SK-N-SH treated with all-trans-retinoic acid at 6 μM for 48 hours (cell line): ENCODE data around the gene STIP1.
"Not testable (repeated sequence)": the region's sequence is repeated elsewhere in the genome, so short reads cannot be mapped to it uniquely, and the experiment has no call there.

Source experiments
- ATAC-seq: fragments of 200-7000 bp; cut with Tn5 transposase; 3 replicates; pipeline ENCODE4 v1.9.1; 2020; ENCODE audit warnings: mild to moderate bottlenecking, moderate library complexity
- ARNTL ChIP-seq: fragments of 450-650 bp; formaldehyde crosslinking; IDR thresholded peaks from 2 replicates; pipeline ENCODE4 v1.5.0; 2020; ENCODE audit warnings: low read depth, mild to moderate bottlenecking, moderate library complexity, borderline replicate concordance
- BACH2 ChIP-seq: fragments of 250-450 bp; sonication (Bioruptor Pico); IDR thresholded peaks from 2 replicates; pipeline ENCODE4 v1.9.0; 2021; ENCODE audit warnings: mild to moderate bottlenecking, borderline replicate concordance
- GLIS3 ChIP-seq: fragments of 250-450 bp; sonication (Bioruptor Pico); IDR thresholded peaks from 2 replicates; pipeline ENCODE4 v1.5.0; 2020; ENCODE audit warnings: mild to moderate bottlenecking, moderate library complexity
- RARB ChIP-seq: fragments of 250-450 bp; sonication (Bioruptor Pico); IDR thresholded peaks from 2 replicates; pipeline ENCODE4 v1.8.0; 2021; ENCODE audit warnings: mild to moderate bottlenecking, moderate library complexity
- TOX ChIP-seq: fragments of 250-450 bp; sonication (Bioruptor Pico); IDR thresholded peaks from 2 replicates; pipeline ENCODE4 v1.8.0; 2021; ENCODE audit warnings: mild to moderate bottlenecking, moderate library complexity, borderline replicate concordance
- ZFP3 ChIP-seq: fragments of 250-450 bp; sonication (Bioruptor Pico); IDR thresholded peaks from 2 replicates; pipeline ENCODE4 v1.5.0; 2020; ENCODE audit warnings: mild to moderate bottlenecking, moderate library complexity
- ZFP30 ChIP-seq: fragments of 450-650 bp; formaldehyde crosslinking; IDR thresholded peaks from 2 replicates; pipeline ENCODE4 v1.5.0; 2022; ENCODE audit warnings: mild to moderate bottlenecking, moderate library complexity
- ZNF565 ChIP-seq: fragments of 450-650 bp; formaldehyde crosslinking; conservative IDR thresholded peaks from 2 replicates; pipeline ENCODE4 v1.5.0; 2020; ENCODE audit warnings: low read depth, mild to moderate bottlenecking, moderate library complexity
- ZNF70 ChIP-seq: fragments of 450-650 bp; formaldehyde crosslinking; IDR thresholded peaks from 2 replicates; pipeline ENCODE4 v1.5.0; 2020; ENCODE audit warnings: mild to moderate bottlenecking, moderate library complexity
- ZNF8 ChIP-seq: fragments of 450-650 bp; formaldehyde crosslinking; IDR thresholded peaks from 2 replicates; pipeline ENCODE4 v1.5.0; 2020; ENCODE audit warnings: mild to moderate bottlenecking, moderate library complexity
- TF ChIP-seq, protein P1 (sequence below): fragments of 250-450 bp; sonication (Bioruptor Pico); IDR thresholded peaks from 2 replicates; pipeline ENCODE4 v1.8.0; 2021; ENCODE audit warnings: low read depth, mild to moderate bottlenecking, moderate library complexity, borderline replicate concordance
- TF ChIP-seq, protein P2 (sequence below): fragments of 250-450 bp; sonication (Bioruptor Pico); IDR thresholded peaks from 2 replicates; pipeline ENCODE4 v1.8.0; 2020; ENCODE audit warnings: mild to moderate bottlenecking, moderate library complexity, borderline replicate concordance
- TF ChIP-seq, protein P3 (sequence below): fragments of 250-450 bp; sonication (Bioruptor Pico); IDR thresholded peaks from 2 replicates; pipeline ENCODE4 v1.5.0; 2020; ENCODE audit warnings: mild to moderate bottlenecking, moderate library complexity
- TF ChIP-seq, protein P4 (sequence below): fragments of 250-450 bp; sonication (Bioruptor Pico); IDR thresholded peaks from 2 replicates; pipeline ENCODE4 v1.5.1; 2020; ENCODE audit warnings: low read depth, mild to moderate bottlenecking, moderate library complexity

Gene STIP1

DNA sequence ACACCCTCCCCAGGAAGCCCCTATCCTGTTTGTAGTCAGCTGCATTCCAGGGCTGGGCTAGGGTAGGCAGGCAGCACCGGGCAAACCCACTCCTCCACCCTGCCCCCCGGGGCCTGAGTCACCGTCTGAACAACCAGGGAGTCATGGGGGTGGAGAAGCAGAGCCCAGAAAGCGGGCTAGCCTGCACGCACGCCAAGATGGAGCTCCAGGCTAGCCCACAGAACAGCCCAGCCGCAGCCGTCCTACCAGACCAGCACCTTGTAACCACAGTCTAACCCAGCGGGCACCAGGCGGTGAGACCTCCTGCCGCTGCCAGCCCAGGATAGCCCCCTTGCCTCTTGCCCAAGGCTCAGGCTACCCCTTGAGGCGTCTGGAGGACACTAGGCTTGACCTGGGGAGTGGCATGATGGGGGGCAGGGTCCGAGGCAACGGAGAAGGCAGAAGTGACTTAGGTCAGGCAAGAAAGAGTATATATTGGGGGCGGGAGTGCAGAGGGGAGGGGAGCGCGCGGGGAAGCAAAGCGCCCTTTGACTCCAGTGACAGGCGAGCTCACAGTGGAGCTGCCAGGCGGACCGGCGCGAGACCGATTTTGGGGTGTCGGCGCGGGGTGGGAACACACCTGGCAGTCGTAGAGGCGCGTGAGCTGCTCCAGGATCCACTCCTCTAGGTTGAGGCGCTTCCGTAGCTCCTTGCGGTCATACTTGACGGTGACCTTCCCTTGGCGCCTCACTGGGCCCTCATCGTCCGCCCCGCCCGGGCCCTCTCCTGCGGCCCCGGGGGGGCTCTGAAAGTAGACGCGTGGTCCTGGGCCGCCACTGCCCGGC is 60.0 kb downstream of the STIP1 start:
- TF ChIP-seq, protein P1, sequence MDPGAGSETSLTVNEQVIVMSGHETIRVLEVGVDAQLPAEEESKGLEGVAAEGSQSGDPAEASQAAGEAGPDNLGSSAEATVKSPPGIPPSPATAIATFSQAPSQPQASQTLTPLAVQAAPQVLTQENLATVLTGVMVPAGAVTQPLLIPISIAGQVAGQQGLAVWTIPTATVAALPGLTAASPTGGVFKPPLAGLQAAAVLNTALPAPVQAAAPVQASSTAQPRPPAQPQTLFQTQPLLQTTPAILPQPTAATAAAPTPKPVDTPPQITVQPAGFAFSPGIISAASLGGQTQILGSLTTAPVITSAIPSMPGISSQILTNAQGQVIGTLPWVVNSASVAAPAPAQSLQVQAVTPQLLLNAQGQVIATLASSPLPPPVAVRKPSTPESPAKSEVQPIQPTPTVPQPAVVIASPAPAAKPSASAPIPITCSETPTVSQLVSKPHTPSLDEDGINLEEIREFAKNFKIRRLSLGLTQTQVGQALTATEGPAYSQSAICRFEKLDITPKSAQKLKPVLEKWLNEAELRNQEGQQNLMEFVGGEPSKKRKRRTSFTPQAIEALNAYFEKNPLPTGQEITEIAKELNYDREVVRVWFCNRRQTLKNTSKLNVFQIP (CRISPR knock-in tag), result no peak
- TF ChIP-seq, protein P2, sequence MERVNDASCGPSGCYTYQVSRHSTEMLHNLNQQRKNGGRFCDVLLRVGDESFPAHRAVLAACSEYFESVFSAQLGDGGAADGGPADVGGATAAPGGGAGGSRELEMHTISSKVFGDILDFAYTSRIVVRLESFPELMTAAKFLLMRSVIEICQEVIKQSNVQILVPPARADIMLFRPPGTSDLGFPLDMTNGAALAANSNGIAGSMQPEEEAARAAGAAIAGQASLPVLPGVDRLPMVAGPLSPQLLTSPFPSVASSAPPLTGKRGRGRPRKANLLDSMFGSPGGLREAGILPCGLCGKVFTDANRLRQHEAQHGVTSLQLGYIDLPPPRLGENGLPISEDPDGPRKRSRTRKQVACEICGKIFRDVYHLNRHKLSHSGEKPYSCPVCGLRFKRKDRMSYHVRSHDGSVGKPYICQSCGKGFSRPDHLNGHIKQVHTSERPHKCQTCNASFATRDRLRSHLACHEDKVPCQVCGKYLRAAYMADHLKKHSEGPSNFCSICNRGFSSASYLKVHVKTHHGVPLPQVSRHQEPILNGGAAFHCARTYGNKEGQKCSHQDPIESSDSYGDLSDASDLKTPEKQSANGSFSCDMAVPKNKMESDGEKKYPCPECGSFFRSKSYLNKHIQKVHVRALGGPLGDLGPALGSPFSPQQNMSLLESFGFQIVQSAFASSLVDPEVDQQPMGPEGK (CRISPR knock-in tag), result peak; percentile 7; the same call in 1 of the 2 replicates
- TF ChIP-seq ZNF8, result peak; percentile 9; the same call in 1 of the 2 replicates
- ATAC-seq, result peak; percentile 1; the same call in 2 of the 3 replicates

DNA sequence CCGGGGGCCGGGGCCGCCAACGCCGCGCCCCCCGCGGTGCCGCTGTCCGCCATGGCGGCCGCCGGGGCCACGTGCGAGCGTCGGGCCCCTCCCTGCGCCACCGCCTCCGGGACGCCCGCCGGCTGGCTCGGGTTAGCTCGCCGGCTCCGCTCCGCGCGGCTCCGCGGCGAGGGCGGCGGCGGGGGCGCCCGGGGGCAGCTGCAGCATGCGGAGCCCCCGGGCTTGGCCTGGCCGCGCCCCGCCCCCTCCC is 60.6 kb downstream of the STIP1 start:
- not testable (repeated sequence) for ATAC-seq

DNA sequence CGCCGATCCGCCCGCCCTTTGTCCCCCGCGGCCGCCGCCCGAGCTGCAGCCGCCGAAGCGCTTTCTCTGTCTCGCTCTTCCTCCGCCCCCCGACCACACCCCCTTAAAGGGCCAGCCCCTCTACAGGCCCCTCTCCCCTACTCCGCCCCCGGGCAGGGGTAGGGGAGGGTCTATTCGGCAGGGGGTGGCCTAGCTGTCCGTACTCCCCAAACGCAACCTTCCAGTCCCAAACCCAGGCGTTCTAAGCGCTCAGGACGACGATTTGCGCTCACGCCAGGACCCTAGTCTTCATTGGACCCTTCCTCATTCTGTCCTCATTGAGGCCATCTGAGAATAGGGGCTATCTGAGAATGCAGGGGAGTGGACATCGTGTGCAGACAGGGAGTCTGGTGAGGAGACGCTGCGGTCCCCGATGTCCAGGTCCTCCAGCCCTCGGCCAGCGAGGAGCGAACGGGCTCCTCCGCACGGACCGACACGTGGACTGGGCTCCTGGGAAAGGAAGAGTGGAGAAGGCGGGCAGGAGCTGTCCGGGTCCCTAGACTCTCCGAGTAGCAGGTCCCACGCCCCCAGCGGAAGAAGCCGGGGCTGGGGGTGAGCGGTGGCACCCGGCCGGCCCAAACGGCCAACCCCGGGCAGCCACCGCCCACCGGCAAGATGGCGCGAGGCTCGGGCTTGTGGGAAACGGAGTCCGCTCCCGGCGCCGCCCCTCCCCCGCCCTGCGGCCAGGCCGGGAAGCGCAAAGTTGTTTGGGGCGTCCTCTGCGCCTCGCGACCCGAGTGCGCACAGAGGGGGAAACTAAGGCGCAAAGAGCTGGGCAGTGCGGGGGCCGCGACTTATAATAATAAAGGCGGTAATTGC is 61.1 kb downstream of the STIP1 start, which contains the start of gene PPP1R14B:
PPP1R14B (minus strand) TSS at position 73 of the 858 bp plus-strand sequence. CDS start 270 bp downstream, outside the sequence.
- TF ChIP-seq TOX (CRISPR knock-in tag) (no peak), ZNF70 (CRISPR knock-in tag) (peak; percentile 11; the same call in 1 of the 2 replicates)
- TF ChIP-seq, protein P1 (CRISPR knock-in tag), result no peak
- TF ChIP-seq, protein P3, sequence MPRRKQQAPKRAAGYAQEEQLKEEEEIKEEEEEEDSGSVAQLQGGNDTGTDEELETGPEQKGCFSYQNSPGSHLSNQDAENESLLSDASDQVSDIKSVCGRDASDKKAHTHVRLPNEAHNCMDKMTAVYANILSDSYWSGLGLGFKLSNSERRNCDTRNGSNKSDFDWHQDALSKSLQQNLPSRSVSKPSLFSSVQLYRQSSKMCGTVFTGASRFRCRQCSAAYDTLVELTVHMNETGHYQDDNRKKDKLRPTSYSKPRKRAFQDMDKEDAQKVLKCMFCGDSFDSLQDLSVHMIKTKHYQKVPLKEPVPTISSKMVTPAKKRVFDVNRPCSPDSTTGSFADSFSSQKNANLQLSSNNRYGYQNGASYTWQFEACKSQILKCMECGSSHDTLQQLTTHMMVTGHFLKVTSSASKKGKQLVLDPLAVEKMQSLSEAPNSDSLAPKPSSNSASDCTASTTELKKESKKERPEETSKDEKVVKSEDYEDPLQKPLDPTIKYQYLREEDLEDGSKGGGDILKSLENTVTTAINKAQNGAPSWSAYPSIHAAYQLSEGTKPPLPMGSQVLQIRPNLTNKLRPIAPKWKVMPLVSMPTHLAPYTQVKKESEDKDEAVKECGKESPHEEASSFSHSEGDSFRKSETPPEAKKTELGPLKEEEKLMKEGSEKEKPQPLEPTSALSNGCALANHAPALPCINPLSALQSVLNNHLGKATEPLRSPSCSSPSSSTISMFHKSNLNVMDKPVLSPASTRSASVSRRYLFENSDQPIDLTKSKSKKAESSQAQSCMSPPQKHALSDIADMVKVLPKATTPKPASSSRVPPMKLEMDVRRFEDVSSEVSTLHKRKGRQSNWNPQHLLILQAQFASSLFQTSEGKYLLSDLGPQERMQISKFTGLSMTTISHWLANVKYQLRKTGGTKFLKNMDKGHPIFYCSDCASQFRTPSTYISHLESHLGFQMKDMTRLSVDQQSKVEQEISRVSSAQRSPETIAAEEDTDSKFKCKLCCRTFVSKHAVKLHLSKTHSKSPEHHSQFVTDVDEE, result 0 out of 2 replicates have a peak, but pooled peaks have one; percentile 29
- peak; percentile 77 for ATAC-seq

DNA sequence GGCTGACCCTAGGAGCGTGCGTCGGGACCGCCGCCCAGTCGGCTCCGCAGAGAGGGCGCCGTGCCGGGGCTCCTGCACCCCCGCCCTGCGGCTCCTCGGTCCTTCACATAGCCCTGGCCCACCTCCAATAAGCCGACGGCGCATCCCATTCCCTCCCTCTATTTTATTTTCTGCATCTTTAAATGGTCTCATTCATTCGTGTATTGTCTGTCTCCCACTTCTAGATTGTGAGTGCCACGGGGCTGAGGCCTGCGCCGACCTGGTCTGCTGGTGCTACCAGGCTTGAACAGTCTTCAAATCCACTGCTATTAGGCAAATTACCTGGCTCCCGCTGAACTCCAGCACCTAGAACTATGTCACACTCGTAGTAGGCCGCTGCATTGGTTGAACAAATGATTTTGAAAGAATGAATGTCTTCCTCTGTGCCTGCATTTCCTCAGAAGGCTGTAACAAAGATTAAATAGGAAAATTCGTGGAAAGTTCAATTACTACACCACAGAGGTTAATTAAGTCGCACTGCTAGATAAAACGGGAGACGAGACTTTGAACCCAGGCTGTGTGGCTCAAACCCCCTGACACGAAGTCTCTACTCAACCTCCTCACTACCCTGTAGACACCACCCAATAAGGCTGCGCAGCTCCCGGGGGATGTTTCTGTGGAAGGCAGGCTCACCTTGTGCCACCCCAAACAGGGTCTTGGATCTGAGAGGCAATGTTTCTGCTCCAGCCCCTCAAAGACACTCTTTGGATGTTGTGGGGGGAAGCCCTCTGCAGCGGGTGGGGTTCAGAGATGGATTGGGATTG is 62.0 kb downstream of the STIP1 start:
- TF ChIP-seq ZNF565 (no peak), GLIS3 (CRISPR knock-in tag) (no peak), BACH2 (CRISPR knock-in tag) (no peak), TOX (CRISPR knock-in tag) (no peak), ARNTL (no peak), RARB (CRISPR knock-in tag) (no peak), ZFP30 (CRISPR knock-in tag) (no peak), ZFP3 (no peak)
- TF ChIP-seq, protein P1 (CRISPR knock-in tag), result no peak
- TF ChIP-seq, protein P4, sequence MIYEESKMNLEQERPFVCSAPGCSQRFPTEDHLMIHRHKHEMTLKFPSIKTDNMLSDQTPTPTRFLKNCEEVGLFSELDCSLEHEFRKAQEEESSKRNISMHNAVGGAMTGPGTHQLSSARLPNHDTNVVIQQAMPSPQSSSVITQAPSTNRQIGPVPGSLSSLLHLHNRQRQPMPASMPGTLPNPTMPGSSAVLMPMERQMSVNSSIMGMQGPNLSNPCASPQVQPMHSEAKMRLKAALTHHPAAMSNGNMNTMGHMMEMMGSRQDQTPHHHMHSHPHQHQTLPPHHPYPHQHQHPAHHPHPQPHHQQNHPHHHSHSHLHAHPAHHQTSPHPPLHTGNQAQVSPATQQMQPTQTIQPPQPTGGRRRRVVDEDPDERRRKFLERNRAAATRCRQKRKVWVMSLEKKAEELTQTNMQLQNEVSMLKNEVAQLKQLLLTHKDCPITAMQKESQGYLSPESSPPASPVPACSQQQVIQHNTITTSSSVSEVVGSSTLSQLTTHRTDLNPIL, result no peak
- ATAC-seq, result no peak
